Measurements from ENCODE around the gene MRPS33. TPM values are rescaled to one million over a fixed set of nuclear protein-coding genes. Genes with fewer than 3 reads are reported as not detected.

Gene MRPS33
- total RNA-seq, 1 donor from 2014 or later, result 92.4 TPM

DNA sequence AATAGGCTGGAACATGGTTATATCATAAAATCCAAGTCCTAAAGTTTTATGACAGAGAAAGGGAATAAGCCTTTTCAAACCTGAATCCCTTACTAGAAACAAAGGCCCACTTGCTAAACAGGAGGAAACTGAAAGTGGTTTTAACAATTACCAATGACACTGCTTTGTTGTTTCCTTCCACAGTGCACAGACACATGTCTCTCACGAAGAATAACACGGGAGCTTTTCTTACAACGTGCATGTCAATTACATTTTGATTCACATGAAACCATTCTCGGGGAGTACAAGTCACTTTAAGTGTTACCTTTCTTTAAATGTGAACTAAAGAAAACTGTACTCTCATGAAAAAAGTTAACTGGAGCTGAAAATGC is 1.4 kb downstream of the MRPS33 start:
- intact Hi-C loops (cut with DNase I), result loop anchor here (2.0 to 10.0 kb wide), 2 partner anchors 203 to 319 kb away; partner anchors contain the start of gene NDUFB2
- no peak for DNase-seq (ENCODE audit: low spot score)

DNA sequence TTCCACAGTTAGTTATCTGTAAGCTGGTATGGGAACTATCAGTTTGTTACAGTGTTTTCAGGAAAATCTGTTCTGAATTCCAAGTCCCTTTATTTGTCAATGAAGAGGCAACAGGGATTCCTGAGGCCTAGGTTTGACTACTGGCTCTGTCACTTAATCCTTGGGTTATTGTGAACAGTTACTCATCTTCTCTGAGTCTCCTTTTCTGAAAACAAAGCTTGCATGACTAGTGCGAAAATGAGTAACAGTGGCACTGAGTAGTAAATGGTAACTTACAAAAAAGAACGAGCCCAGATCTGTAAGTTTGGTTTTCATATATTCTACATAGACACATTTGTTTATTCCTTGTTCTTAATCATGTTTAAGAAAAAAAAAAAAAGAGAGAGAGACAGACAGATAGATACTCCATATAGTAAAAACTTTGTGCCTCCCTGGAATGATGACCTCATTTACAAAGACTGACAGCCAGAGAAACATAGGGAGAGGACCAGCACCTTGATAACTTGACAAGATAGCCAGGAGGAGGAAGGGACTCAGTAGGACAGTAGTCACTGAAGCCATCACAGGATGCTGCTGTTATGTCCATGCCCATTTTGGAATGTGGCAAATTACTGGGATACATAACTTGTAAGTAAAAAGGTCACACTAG is 1.9 kb downstream of the MRPS33 start:
- intact Hi-C loops (cut with DNase I), result loop anchor here (2.0 to 10.0 kb wide), 2 partner anchors 202 to 318 kb away; partner anchors contain the start of gene NDUFB2
- no peak for DNase-seq (ENCODE audit: low spot score)

DNA sequence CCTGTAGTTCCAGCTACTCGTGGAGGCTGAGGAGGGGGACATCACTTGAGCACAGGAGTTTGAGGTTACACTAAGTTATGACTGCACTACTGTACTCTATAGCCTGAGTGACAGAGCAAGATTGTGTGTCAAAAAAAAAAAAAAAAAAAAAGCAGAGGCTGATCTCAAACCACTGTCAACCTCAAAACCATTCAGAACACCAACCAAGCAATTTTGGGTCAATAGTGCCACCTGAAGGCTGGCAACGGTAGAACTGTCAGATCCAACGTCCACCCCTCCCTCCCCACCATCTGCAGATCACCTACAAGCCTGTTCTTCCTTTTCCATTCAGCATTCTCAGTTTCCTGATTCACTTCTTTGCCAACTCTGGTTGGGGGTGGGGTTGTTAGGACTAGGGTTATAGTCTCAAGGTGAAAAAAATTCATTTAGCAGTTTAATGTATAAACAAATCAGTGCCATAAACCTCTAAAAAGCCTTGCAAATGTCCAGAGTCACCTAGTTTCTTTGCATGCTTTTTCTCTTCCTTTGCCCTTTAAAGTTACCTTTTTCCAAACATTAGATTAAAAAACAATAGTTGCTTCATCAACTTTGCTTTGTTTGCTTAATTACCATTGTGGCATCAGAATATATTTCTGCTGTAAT is 2.6 kb downstream of the MRPS33 start:
- no peak for DNase-seq (ENCODE audit: low spot score)
- intact Hi-C loops (cut with DNase I), result loop anchor here (2.0 to 10.0 kb wide), 2 partner anchors 201 to 317 kb away; partner anchors contain the start of gene NDUFB2

DNA sequence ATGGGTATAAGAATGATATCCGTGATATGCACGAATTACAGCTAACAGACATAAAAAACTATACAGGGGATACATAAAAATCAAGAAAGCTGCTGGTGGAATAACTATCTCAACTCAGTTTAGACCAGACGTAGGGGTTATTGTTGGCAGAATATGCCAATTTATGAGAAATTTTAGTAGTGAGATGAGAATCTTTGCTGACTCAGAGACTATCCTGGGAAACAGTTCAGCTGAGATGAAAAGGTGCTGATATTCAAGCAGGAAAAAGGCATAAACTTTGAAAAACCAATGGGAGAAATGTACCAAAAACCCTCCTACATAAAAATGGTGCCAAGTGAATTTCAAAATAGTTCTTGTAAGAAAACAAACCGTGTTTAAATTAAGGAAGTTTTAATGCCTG is 3.3 kb downstream of the MRPS33 start:
- DNase-seq (ENCODE audit: low spot score), result no peak
- intact Hi-C loops (cut with DNase I), result loop anchor here (10.0 kb wide), 1 partner anchor 317 kb away; the partner anchor contains the start of gene NDUFB2

DNA sequence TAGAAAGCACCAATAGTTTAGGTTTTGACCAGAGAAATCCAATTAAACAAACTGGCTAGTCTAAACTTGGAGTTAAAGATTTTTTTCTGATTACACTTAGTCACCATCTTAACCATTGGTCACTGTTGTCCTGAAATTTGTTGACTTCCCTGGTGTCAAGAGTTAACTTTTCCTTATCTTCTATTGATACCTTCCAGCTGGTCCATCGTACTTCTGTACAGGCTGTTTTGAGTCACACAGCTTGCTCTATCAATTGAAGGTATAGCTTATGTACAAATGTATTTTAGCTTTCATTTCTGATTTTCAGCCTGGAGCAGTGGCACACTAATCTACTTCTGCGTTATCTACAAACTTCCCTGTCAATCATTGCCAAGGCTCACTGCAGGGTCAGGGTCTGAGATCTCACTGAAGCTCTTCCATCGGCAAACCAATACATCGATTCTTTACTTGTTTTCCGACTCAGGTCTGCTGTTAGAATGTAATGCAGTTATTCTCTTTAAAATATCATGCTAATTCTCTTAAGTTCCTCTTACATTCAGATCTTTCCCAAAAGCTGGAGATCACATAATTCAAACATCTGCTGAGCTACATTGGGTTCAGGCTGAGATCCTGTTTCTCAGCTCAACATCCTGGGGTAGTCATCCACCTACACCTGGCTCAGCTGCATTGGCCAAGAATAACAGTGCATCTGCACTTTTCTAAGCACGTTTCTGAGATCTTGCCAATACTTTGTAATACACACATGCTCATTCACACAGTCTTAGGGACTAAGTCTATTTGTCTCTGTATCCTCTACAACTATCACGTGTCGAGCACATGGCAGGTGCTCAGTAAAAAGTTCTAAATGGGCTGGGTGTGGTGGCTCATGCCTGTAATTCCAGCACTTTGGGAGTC is 11.3 kb downstream of the MRPS33 start:
- intact Hi-C loops (cut with DNase I), result loop anchor here (5.0 kb wide), 1 partner anchor 206 kb away; no protein-coding TSS in a partner anchor
- DNase-seq (ENCODE audit: low spot score), result no peak

DNA sequence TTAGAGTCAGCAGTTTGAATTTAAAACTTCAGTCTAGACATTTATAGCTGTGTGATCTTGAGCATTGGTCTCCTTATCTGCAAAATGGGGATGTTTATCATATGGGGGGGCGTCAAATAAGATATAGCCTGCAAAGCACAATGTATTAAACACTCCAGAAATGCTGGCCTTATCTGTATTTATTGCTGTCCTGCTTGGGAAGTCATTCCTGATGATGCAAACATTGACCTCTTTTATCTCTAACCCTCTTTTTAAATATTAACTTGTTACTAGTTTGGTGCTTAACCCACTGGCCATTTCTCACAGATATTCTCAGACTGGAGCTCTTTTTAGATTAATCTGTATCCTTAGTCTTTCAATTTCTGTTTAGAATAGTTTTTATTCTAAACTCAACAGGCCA is 13.2 kb downstream of the MRPS33 start:
- intact Hi-C loops (cut with DNase I), result loop anchor here (5.0 kb wide), 1 partner anchor 204 kb away; no protein-coding TSS in a partner anchor
- DNase-seq (ENCODE audit: low spot score), result no peak

DNA sequence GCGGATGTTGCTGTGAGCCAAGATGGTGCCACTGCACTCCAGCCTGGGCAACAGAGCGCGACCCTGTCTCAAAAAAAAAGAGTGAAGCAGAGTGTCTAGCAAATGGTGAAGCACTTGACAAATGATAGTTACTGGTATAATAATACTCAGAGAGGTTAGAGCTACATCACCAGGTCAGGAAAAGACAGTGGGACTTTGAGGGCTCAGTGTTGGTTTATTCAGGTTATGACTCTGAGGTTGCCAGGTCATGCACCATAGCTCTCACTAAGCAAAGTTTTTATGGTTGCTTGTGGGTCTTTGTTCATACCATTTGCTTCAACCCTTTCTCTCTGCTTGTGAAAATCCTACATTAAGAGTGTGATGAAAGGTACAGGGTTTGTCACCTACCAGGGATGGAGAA is 13.6 kb downstream of the MRPS33 start:
- intact Hi-C loops (cut with DNase I), result loop anchor here (5.0 kb wide), 1 partner anchor 204 kb away; no protein-coding TSS in a partner anchor
- DNase-seq (ENCODE audit: low spot score), result no peak

DNA sequence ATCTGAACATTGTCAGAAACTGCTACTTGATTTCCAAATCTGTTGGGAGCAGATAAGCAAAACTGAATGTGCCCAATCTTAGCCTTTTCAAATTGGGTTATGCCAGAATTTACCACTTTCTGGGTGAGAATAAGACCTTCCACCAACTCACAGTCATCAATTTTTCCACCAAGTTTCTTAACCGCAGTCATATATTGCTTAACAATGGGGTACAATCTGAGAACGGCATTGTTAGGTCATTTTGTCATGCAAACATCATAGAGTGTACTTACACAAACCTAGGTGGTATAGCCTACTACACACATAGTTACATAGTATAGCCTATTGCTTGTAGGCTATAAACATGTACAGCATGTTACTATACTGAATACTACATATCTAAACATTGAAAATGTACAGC is 16.0 kb downstream of the MRPS33 start:
- intact Hi-C loops (cut with DNase I), result no loop called here
- no peak for DNase-seq (ENCODE audit: low spot score)

DNA sequence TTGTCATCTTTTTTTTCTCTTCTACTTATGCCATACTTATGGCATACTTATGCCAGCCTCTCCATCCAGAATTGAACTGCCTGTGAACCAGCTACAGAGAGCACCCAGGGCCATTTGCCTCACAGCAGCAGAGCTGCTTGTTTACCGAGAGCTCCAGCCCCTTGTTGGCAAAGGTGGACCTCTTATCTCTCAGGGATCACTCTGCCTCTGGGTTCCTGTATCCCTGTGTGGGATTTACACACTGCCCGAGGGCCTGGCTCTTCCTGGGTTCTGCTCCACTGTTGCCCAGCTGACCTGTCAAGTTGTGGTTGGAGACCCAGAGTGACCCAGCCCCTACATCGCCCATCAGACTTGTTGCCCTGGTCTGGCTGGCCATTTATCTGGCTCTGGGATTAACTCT is 22.3 kb downstream of the MRPS33 start:
- DNase-seq (ENCODE audit: low spot score), result no peak
- intact Hi-C loops (cut with DNase I), result no loop called here

DNA sequence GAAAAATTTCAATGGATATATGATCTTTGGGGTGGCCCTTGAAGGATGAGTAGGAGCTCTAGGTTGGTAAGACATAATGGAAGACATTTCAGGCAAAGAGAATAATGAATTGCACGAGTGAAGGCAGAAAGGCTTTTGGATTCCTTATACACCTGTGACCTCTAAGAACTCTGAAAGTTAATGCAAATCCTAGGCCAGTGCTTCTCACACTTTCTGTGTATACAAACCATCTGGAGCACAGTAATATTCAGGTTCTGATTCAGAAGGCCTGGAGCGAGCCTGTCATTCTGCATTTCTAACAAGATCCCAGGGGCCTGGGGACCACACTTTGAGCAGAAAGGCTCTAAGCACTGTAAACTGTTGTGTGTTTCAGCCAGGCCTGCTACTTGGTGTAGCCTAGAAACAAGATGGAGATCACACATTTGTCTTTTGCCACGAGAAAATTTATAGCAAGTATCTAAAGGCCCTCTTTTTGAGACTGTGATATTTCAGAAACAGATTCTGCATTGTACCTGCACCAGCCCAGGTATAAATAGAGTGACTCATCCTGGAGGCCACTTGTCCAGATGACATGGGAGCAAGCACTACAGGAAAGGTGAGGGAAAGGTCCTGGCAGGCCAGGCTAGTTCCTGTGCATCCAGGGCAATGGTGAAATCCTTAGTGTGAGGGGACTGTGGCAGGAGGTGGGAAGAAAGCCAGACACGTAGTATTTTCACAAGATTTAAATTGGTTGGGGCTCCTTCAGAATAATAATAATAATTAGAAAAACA is 24.4 kb downstream of the MRPS33 start:
- no peak for DNase-seq (ENCODE audit: low spot score)

DNA sequence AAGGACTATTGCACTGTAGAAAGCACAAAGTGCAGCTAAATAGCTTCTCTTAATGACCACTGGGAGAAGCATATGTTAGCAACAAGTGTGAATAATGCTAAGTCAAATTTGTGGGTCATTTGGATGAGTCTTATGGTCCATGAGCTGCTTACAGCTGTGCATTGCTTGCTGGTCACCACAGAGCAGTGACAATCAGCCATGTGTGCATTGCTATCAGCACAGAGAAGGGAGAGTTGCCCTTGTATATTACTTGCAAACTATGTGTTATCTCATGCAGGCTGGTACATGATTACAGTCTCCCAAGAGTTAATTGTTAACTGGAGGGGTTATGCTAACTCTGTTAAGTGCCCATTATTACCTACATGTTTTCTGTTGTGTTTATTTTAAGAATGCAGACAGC is 25.7 kb downstream of the MRPS33 start:
- intact Hi-C loops (cut with DNase I), result no loop called here
- no peak for DNase-seq (ENCODE audit: low spot score)

More for the DNA sequence above, 24.4 kb downstream of the MRPS33 start:
- intact Hi-C loops (cut with DNase I), result no loop called here

DNA sequence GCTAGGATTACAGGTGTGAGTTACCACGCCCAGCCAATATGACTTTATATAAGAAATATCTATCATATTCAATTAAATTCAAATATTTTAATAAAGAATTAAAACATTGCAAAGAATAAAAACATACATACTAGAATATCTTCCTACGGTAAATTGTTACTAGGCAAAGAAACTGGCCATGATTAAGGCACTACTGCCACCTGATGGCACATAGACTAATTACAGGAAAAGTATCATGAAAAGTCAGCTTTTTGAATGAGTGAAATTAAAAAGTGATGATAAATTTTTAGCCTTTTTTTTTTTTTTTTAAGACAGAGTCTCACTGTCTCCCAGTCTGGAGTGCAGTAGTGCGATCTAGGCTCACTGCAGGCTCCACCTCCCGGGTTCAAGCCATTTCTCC is 30.9 kb downstream of the MRPS33 start:
- intact Hi-C loops (cut with DNase I), result no loop called here
- DNase-seq (ENCODE audit: low spot score), result no peak

DNA sequence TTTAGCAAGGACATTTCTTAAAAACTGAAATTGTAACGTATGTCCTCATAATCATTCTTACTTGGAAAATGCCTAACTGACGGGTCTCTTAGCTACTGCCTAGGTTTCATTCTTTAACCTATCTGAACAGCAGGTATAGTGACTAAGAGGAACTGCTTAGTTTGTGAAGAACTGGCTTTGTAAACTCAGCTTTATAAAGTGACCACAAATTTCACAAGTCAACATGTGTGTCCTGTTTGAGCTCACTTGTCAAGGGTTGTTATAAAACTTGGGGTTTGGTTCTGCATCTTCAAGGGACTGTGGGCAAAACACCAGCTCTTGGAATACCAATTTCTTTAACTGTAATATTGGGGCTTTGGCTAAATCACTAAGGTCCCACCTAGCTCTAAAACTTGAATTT is 32.2 kb downstream of the MRPS33 start:
- intact Hi-C loops (cut with DNase I), result no loop called here
- no peak for DNase-seq (ENCODE audit: low spot score)

DNA sequence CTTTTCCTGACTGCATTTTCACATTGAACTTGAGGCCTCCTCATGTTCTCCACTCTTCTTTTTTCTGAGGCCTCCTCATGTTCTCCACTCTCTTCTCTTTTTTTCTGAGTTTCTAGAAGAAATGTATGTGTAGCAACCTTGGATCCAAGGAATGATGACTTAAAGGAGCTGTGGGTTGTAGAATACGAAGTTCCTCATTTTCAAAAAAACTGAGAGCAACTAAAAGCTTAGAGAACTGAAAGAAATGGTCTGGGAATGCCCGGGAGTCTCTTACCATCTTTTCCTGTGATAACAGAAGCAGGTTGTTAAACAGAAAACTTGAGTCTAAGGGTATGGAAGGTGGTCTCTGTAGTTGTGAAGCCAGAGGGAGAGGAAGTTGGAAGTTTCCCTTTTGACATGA is 32.8 kb downstream of the MRPS33 start:
- intact Hi-C loops (cut with DNase I), result no loop called here
- DNase-seq (ENCODE audit: low spot score), result no peak

DNA sequence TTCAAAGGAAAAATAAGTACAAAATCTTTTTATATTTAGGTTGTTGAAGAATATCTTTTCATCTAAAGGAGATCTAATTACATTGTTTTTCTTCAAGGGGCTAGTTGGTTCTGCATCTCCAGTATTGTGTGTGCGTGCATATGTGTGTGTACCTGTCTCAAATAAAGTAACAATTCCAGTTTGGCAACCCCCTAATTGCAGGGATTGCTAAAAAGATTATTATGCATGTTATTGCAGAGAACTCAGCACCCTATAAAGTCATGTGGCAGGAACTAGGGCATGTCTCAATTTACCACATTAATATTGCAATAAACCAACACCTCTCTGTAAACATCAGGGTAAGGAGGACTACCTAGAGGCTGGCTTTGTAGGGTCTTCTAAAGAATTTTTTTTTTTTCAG is 37.0 kb downstream of the MRPS33 start:
- DNase-seq (ENCODE audit: low spot score), result no peak
- intact Hi-C loops (cut with DNase I), result no loop called here

DNA sequence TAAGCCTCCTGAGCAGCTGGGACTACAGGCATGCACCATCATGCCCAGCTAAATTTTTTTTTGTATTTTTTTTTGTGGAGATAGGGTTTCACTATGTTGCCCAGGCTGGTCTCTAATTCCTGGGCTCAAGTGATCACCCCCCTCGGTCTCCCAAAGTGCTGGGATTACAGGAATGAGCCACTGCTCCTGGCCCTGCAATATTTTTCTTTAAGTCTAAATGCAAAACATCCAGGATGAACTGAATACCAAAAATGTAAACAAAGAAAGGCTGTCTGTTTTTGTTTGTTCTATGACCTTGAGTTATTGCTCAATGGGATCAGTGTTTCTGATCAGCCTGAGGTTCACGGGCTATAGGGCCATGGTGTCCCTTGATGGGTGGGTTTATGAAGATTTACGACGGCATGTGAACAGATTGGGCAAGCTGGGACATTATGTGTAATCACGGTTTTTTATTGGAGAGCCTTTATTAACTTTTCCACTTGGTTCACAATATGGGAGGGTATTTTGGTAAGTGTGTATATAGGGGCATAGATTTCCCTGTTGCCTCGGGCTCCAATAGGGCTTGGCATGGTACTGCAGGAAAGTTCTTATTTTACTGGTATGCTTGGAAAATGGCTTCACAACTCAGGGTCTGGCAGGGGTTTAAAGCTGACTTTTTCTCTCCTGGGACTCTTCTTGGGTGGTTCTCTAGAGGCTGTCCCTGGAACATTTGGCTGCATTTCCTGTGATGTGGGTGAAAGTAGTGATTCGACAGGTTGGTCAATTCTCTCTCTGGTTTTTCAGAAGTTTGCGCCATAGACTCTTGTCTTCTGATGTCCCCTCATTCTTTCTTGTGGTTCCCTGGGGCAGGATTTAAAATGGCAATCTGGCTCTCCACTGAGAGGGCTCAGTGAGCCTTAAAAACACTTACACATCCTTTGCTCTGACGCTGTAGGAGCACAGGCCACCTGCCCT is 41.6 kb downstream of the MRPS33 start:
- DNase-seq (ENCODE audit: low spot score), result no peak
- intact Hi-C loops (cut with DNase I), result no loop called here

DNA sequence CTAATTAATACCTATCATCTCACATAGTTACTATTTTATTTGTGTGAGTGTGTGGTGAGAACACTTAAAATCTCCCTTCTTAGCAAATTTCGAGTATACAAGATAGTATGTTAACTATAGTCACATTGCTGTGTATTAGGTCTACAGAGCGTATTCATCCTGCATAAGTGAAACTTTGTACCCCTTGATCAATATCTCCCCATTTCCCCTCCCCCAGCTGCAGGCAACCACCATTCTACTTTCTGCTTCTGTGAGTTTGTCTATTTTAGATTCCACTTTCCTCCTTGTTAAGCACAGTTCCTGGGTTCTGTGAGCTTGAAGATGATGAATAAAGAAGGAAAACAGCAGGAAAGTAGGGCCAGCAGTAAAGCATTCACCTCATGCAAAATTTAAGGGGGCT is 42.4 kb downstream of the MRPS33 start:
- no peak for DNase-seq (ENCODE audit: low spot score)
- intact Hi-C loops (cut with DNase I), result no loop called here

DNA sequence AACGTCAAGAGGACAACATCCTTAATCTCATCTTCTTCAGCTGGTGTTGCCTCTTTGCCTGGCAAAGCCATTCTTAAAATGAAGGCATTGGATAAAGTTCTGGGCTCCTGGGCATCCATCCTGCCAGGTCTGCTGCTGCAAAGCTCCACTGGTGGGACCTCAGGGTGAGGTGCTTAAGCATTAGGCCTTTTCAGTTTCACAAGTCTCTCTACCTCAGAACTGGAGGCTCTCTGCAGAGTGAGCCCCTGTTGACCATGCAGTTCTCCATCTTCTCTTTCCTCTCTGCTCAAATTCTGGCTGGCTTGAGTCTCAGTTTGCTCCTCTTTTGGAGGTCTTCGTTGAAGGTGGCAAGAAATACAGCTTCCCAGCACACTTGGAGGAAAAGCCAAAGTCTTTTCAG is 47.3 kb downstream of the MRPS33 start:
- DNase-seq (ENCODE audit: low spot score), result no peak
- intact Hi-C loops (cut with DNase I), result no loop called here
